ENCODE measurements around the gene SEMA4B.
"Not testable (repeated sequence)": the region's sequence is repeated elsewhere in the genome, so short reads cannot be mapped to it uniquely, and the experiment has no call there.

SEMA4B gene

DNA sequence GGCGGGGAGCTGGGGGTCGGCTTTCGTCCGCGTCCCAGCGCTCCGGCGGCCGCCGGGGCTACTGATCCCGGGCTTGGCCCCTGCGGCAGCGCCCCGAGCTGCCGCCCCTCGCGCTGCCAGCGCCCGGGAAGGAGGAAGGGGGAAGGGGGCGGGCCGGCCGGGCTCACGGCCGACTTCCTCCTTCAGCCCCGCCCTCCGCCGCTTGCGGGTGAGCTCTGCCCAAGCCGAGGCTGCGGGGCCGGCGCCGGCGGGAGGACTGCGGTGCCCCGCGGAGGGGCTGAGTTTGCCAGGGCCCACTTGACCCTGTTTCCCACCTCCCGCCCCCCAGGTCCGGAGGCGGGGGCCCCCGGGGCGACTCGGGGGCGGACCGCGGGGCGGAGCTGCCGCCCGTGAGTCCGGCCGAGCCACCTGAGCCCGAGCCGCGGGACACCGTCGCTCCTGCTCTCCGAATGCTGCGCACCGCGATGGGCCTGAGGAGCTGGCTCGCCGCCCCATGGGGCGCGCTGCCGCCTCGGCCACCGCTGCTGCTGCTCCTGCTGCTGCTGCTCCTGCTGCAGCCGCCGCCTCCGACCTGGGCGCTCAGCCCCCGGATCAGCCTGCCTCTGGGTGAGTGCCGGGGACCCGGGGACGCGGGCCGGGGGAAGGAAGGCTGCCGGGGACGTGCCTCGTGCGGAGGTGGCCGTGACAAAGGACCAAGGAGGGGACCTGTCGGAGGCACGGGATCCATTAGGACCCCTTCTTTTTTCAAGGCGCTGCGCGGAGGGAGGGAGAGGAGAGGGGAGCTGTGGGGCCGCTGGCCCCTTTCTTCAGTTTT is at the start of gene SEMA4B:
Gene SEMA4B (plus strand): TSS at position 201 of the 814 bp plus-strand sequence. CDS start 249 bp downstream, at position 450.
- no peak for FAIRE-seq

GRCh38 chr15:90151989-90152645 is 49.0 kb upstream of the SEMA4B start:
- no peak for FAIRE-seq

- no peak for FAIRE-seq
Measured at GRCh38 chr15:90153658-90154057, 47.5 kb upstream of the SEMA4B start.

DNA sequence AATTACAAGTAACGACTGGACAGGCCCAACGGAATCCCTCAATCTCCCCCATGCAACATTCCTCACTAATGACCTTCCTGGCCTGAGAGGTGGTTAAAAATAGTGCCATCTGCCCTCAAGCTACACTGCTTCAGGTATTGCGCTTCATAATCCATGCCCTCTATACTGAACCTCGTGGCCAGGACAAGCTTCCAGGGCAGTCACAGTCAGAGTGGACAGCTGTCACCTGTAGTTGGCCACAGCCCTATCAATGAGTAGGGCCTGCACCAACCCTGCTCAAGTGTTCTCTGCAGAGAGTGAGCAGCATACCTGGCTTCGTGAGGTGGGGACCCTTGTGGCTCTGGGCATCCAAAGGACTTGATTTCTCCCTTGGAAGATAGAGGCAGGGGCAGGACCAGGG is 46.9 kb upstream of the SEMA4B start:
- no peak for FAIRE-seq

DNA sequence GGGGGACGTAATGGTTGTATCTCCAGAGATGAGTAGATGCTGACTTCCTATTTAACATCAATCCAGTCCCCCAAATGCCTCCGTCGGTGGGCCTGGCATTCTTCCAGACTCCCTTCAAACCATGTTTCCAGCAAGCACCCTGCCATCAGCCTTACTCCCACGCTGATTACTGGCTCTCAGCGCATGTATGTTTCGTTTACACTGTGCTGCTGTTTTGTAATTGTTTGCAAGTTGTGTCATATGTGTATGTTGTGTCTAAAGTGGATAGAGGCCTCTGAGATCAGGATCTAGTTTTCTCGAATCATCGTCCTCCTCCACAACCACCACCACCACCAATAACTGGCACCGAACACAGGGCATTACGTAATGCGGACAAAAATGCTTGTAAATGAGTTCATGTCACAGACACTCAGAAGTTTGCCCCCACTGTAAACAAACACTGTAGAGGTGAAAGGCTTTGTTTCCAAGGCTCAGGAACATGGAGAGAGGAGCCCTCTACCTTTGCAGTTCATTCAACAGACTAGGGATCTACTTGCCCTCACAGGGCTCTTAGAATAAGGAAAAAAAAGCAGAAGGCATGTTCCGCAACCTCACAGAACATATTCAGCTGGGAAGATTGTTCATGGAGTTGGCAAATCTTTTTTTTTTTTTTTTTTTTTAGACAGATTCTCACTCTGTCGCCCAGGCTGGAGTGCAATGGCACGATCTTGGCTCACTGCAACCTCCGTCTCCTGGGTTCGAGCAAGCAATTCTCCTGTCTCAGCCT is 46.1 kb upstream of the SEMA4B start:
- FAIRE-seq, result no peak

- FAIRE-seq, result no peak
Measured at GRCh38 chr15:90159213-90159612, 41.9 kb upstream of the SEMA4B start.

- FAIRE-seq, result no peak
Measured at GRCh38 chr15:90160781-90161727, 40.1 kb upstream of the SEMA4B start.

GRCh38 chr15:90161950-90162361 is 39.2 kb upstream of the SEMA4B start:
- no peak for FAIRE-seq

- FAIRE-seq, result no peak
Measured at GRCh38 chr15:90162956-90163355, 38.2 kb upstream of the SEMA4B start.

- not testable (repeated sequence) for FAIRE-seq
Measured at GRCh38 chr15:90164239-90164638, 36.9 kb upstream of the SEMA4B start.

DNA sequence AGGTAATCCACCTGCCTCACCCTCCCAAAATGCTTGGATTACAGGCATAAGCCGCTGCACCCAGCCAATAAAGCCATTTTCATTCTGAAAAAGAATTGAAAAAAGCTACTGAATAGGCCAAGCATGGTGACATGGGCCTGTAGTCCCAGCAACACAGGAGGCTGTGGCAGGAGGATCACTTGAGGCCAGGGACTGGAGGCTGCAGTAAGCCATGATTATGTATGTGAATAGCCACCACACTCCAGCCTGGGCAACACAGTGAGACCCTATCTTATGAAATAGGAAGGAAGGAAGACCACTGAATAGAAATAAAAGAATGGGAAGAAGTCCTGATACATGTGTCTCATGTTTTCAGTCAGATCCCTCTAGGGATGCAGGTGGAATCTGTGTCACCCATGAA is 36.0 kb upstream of the SEMA4B start:
- no peak for FAIRE-seq

DNA sequence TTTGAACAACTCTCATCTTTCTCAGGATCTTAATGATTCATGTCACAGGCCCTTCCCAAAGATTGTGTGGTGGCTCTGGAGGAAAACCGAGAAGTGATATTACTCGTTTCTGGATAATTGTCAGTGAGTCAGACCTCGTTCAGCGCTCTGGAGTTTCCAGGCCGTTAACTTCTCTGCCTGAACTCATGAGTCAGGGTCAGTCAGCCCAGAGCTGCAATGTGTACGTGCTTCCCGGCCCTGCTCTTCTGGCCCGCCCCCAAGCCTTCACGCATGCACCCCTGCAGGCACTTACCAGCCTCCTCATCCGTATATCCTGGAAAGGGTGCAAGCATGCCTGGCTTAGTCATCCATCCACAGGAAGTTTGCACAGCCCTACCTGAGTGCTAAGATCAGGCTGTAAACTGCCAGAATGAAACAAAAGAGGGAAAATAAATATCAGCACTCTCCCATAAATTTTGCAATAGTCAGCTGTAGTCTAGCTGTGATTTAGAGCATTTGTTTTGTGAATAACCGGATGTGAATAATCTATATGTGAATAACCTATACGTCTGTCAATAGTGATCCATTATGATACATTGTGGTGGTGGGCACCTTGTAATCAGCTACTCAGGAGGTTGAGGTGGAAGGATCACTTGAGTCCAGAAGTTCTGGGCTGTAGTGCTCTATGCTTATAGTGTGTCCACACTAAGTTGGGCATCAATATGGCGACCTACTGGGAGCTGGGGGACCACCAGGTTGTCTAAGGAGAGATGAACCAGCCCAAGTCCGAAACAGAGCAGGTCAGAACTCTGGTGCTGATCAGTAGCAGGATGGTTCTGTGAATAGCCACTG is 35.3 kb upstream of the SEMA4B start:
- no peak for FAIRE-seq

- no peak for FAIRE-seq
Measured at GRCh38 chr15:90167121-90167520, 34.0 kb upstream of the SEMA4B start.

- no peak for FAIRE-seq
Measured at GRCh38 chr15:90171623-90172022, 29.5 kb upstream of the SEMA4B start.

DNA sequence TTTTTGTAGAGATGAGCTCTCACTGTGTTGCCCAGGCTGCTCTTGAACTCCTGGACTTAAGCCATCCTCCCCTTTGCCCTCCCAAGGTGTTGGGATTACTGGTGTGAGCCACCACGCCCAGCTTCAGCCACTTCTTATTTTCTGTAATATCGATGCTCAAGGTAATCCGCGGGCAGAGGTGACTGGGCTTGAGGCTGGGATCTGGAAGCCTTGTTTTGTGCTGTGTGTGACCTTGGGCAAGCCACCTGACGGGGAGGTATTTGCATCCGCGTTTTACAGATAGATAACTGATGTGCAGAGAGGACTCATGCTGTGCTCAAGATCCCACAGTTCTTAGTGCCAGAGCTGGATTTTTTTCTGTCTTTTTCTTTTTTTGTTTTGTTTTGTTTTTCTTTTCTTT is 27.8 kb upstream of the SEMA4B start:
- no peak for FAIRE-seq

DNA sequence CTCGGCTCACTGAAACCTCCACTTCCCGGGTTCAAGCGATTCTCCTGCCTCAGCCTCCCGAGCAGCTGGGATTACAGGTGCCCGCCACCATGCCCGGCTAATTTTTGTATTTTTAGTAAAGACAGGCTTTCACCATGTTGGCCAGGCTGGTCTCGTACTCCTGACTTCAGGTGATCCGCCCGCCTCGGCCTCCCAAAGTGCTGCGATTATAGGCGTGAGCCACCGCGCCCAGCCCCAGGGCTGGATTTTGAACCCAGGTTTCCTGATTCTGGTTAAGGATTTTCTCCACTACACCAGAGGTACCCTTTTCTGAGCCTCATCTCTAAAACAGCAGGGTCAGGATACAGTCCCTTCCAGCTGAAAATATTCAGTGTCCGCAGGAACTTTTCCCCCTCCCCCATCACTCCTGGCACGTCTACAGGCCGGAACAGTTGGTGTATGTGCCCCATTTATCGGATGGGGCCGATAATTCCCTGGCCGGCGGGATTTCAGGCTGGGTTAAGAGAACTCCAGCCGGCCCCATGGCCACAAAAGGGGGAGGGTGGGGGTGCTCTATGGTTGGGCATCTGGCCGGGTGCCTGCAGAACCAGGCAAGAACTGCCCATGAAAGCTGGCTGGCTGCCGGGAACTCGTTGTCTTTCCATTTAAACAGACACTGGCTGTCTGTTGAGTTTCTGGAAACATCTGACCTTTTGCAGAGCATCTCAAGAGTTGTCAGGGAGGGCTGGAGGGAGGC is 26.8 kb upstream of the SEMA4B start:
- FAIRE-seq, result no peak

DNA sequence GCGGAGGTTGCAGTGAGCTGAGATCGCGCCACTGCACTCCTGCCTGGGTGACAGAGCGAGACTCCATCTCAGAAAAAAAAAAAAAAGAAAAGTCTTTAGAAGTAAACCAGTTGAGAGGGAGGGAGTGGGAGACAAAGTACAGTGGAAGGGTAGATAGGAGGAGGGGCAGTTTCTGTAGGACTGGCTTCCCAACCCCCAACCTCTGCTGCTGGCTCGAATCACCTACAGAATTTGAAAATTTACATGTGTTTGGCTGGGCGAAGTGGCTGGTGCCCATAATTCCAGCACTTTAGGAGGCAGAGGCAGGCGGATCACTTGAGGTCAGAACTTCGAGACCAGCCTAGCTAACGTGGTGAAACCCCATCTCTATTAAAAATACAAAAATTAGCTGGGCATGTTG is 24.1 kb upstream of the SEMA4B start:
- FAIRE-seq, result no peak

GRCh38 chr15:90178468-90179435 is 22.4 kb upstream of the SEMA4B start:
- no peak for FAIRE-seq

DNA sequence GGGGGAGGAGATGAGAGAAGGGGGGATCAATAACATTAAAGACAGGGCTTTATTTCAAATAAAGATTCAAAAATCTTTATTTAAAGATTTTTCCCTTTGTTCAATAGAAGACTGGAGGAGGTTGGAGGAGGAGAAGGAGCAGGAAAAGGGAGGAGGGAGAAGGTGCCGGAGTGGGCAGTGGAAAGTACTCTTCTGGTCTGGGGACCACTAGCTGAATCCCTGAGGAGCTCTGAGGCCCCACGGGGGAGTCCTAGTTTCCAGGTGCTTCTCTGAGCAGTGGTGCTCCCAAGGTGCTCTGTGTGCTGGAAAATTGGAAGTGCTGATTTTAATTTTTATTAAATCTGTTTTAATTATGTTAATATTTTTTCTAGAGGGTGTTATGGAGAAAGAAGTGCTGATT is 19.4 kb upstream of the SEMA4B start:
- FAIRE-seq, result no peak

Measured in TTC549 (cell line).